Hepatocyte (in vitro differentiated cells): ENCODE data around the gene ARPIN. TPM values are rescaled to one million over a fixed set of nuclear protein-coding genes. Genes with fewer than 3 reads are reported as not detected.

ENCODE experiments used
- DNase-seq: peaks from one replicate; pipeline ENCODE4 v3.0.0-alpha.2; 2016; ENCODE audit warnings: low spot score
- H2AFZ ChIP-seq: fragments of 200-600 bp; sonication (generic); 2 replicates; pipeline ENCODE4 v1.6.0; 2016; ENCODE audit warnings: antibody characterized with exemption, mild to moderate bottlenecking
- H3K27ac ChIP-seq: fragments of 200-600 bp; sonication (generic); 2 replicates; pipeline ENCODE4 v1.5.1; 2016; ENCODE audit warnings: mild to moderate bottlenecking
- H3K27me3 ChIP-seq: fragments of 200-600 bp; sonication (generic); 2 replicates; pipeline ENCODE4 v1.6.1; 2016
- H3K36me3 ChIP-seq: fragments of 200-600 bp; sonication (generic); replicated peaks from 2 replicates; pipeline ENCODE4 v1.5.1; 2016; ENCODE audit warnings: low read depth; ENCODE audit not compliant: insufficient read depth
- H3K4me1 ChIP-seq: fragments of 200-600 bp; sonication (generic); 2 replicates; pipeline ENCODE4 v1.5.1; 2016; ENCODE audit warnings: mild to moderate bottlenecking, moderate library complexity; ENCODE audit not compliant: insufficient read depth
- H3K4me2 ChIP-seq: fragments of 200-600 bp; sonication (generic); 2 replicates; pipeline ENCODE4 v1.6.0; 2016
- H3K4me3 ChIP-seq: fragments of 200-600 bp; sonication (generic); 2 replicates; pipeline ENCODE4 v1.5.1; 2016; ENCODE audit warnings: mild to moderate bottlenecking
- H3K79me2 ChIP-seq: fragments of 200-600 bp; sonication (generic); 2 replicates; pipeline ENCODE4 v1.6.0; 2017; ENCODE audit warnings: mild to moderate bottlenecking
- H3K9me2 ChIP-seq: fragments of 200-600 bp; sonication (generic); replicated peaks from 2 replicates; pipeline ENCODE4 v1.6.0; 2017; ENCODE audit warnings: mild to moderate bottlenecking; ENCODE audit not compliant: insufficient read depth
- H3K9me3 ChIP-seq: fragments of 200-600 bp; sonication (generic); 2 replicates; pipeline ENCODE4 v1.5.1; 2016; ENCODE audit warnings: low read depth, mild to moderate bottlenecking
- H4K20me1 ChIP-seq: fragments of 200-600 bp; sonication (generic); 2 replicates; pipeline ENCODE4 v1.6.0; 2016; ENCODE audit warnings: mild to moderate bottlenecking; ENCODE audit not compliant: insufficient read depth, poor library complexity, severe bottlenecking
- CTCF ChIP-seq: fragments of 200-600 bp; sonication (generic); IDR thresholded peaks from 2 replicates; pipeline ENCODE4 v1.5.1; 2016; ENCODE audit warnings: antibody characterized with exemption, mild to moderate bottlenecking; ENCODE audit not compliant: poor library complexity
- EZH2 ChIP-seq: fragments of 200-600 bp; sonication (generic); IDR thresholded peaks from 2 replicates; pipeline ENCODE4 v1.6.1; 2016; ENCODE audit warnings: antibody characterized with exemption, mild to moderate bottlenecking, borderline replicate concordance
- EZH2phosphoT487 ChIP-seq: fragments of 200-600 bp; sonication (generic); IDR thresholded peaks from one replicate; pipeline ENCODE4 v1.6.1; 2018; ENCODE audit warnings: antibody characterized with exemption, mild to moderate bottlenecking, low read depth, moderate library complexity; ENCODE audit not compliant: unreplicated experiment, severe bottlenecking
- WGBS: methylation state at CpG from one replicate; pipeline ENCODE4 v1.1.6; 2016; ENCODE audit warnings: low lambda C conversion rate; ENCODE audit errors: missing lambda C conversion rate; 5-methylcytosine and 5-hydroxymethylcytosine counted together
- polyA plus RNA-seq: library from polyadenylated mRNA; unstranded; fragments of >200 nt; fragmentation: Nextera tagmentation; extraction: Ambion mirVana; gene quantifications from 2 replicates; pipeline ENCODE4 v1.2.1, GENCODE V29; 2016
- total RNA-seq: library from RNA; depleted of rRNA; stranded (reverse); fragments of >200 nt; gene quantifications from 2 replicates; pipeline ENCODE4 v1.2.3, GENCODE V29; 2014

The ARPIN gene
- total and polyA plus RNA-seq, 2 experiments from 2014 or later, result 3.8 to 6.8 TPM

GRCh38 chr15:89904519-89904918 lies 8.2 kb downstream of the ARPIN start:
- DNase-seq, result no peak
- H3K4me2 ChIP-seq, result no peak overlapping the region
- H2AFZ ChIP-seq, result no peak overlapping the region
- H3K79me2 ChIP-seq, result no peaks in the 10 kb centered on the region
- no peaks in the 10 kb centered on the region for H3K36me3 ChIP-seq
- H3K4me3 ChIP-seq, result no peak overlapping the region
- H3K9me2 ChIP-seq, result no peaks in the 10 kb centered on the region
- no peaks in the 10 kb centered on the region for H3K27me3 ChIP-seq
- H3K4me1 ChIP-seq, result peaks cover 4% of the 10 kb centered on the region
- no peak for TF ChIP-seq EZH2phosphoT487
- no peak for TF ChIP-seq EZH2
- TF ChIP-seq CTCF, result no peak
- no peak overlapping the region for H3K27ac ChIP-seq
- no peaks in the 10 kb centered on the region for H3K9me3 ChIP-seq
- no peaks in the 10 kb centered on the region for H4K20me1 ChIP-seq
- WGBS, result 91% methylated on average over 5 of the region's 5 CpGs

- H3K4me3 ChIP-seq, result no peak overlapping the region
- H3K4me2 ChIP-seq, result no peak overlapping the region
- H3K4me1 ChIP-seq, result peaks cover 4% of the 10 kb centered on the region
- H3K9me2 ChIP-seq, result no peaks in the 10 kb centered on the region
- no peak for DNase-seq
- 95% methylated on average over 11 of the region's 11 CpGs for WGBS
- TF ChIP-seq EZH2, result no peak
- no peak for TF ChIP-seq EZH2phosphoT487
- no peak for TF ChIP-seq CTCF
- H3K79me2 ChIP-seq, result no peaks in the 10 kb centered on the region
- H3K9me3 ChIP-seq, result no peaks in the 10 kb centered on the region
- H2AFZ ChIP-seq, result no peak overlapping the region
- H3K27ac ChIP-seq, result no peak overlapping the region
- no peaks in the 10 kb centered on the region for H3K27me3 ChIP-seq
- no peaks in the 10 kb centered on the region for H4K20me1 ChIP-seq
- no peaks in the 10 kb centered on the region for H3K36me3 ChIP-seq
These were observed 9.0 kb downstream of the ARPIN start for GRCh38 chr15:89903858-89904130.

GRCh38 chr15:89903015-89903857 lies 9.5 kb downstream of the ARPIN start:
- DNase-seq, result no peak
- Histone ChIP-seq H3K4me1 (peaks cover 4% of the 10 kb centered on the region), H3K27ac (no peak overlapping the region), H4K20me1 (no peaks in the 10 kb centered on the region), H3K79me2 (no peaks in the 10 kb centered on the region), H3K9me2 (no peaks in the 10 kb centered on the region), H2AFZ (no peak overlapping the region), H3K27me3 (no peaks in the 10 kb centered on the region), H3K9me3 (no peaks in the 10 kb centered on the region), H3K4me3 (no peak overlapping the region), H3K4me2 (no peak overlapping the region), H3K36me3 (no peaks in the 10 kb centered on the region)
- WGBS, result 97% methylated on average over 15 of the region's 15 CpGs
- TF ChIP-seq EZH2 (no peak), CTCF (no peak), EZH2phosphoT487 (no peak)

- Histone ChIP-seq H3K9me2 (no peaks in the 10 kb centered on the region), H2AFZ (no peak overlapping the region), H3K4me2 (no peak overlapping the region), H3K9me3 (no peaks in the 10 kb centered on the region), H3K79me2 (no peaks in the 10 kb centered on the region), H3K27ac (no peak overlapping the region), H4K20me1 (no peaks in the 10 kb centered on the region), H3K36me3 (no peaks in the 10 kb centered on the region), H3K27me3 (no peaks in the 10 kb centered on the region), H3K4me3 (no peak overlapping the region), H3K4me1 (peaks cover 4% of the 10 kb centered on the region)
- no peak for TF ChIP-seq CTCF
- TF ChIP-seq EZH2, result no peak
- no peak for TF ChIP-seq EZH2phosphoT487
- 94% methylated on average over 6 of the region's 6 CpGs for WGBS
- no peak for DNase-seq
These were observed 11.9 kb downstream of the ARPIN start for GRCh38 chr15:89900849-89901248.
